Measurements from ENCODE around the gene PLXNA4. TPM values are rescaled to one million over a fixed set of nuclear protein-coding genes. Genes with fewer than 3 reads are reported as not detected.

Gene PLXNA4
- total and polyA plus RNA-seq, 2 donors (not counting 1 experiment from before 2014, with no cell fraction given): not detected

DNA sequence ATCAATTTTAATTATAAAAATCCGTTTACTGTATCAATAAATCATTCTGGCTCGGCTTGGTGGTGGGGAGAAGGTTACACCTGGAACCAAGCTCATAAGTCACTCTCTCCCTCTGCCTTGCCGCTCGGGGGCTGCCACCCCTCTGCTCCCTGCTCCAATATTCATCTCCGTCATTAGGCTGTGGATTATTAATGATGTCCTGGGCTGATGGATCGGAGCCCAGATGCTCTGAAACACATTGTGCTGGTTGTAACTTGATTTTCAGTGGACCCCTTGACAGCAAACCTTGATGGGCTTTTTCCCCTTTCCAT is 314.2 kb downstream of the PLXNA4 start:
- no peak overlapping the region for H3K4me2 ChIP-seq (replicated peaks; ENCODE audit: low read depth, low read length, poor library complexity, severe bottlenecking)
- H3K4me3 Mint-ChIP-seq: no peak overlapping the region
- H4K20me1 ChIP-seq (ENCODE audit: control insufficient read depth, insufficient read depth, low read length, poor library complexity, severe bottlenecking): no peaks in the 10 kb centered on the region
- H3K9me3 ChIP-seq (ENCODE audit: control extremely low read depth in 1 of 3, control insufficient read depth in 2 of 3, insufficient read depth in 1 of 3, low read length in 2 of 3): peaks cover 0 to 3% (median 0%) of the 10 kb centered on the region in 3 donors
- H3K27me3 Mint-ChIP-seq: peaks cover 11% of the 10 kb centered on the region
- no peak for TF ChIP-seq EZH2 (IDR thresholded peaks at IDR 0.05; ENCODE audit: borderline replicate concordance, insufficient read depth, low read depth, low read length, poor library complexity, severe bottlenecking)
- H3K79me2 ChIP-seq (ENCODE audit: control insufficient read depth, insufficient read depth, low read length): no peaks in the 10 kb centered on the region
- no peak for DNase-seq
- CTCF ChIA-PET: interaction anchor here (1.2 kb wide), 1 partner anchor 9 kb away, joined by 3 read pairs; no protein-coding TSS in a partner anchor
- H3K4me1 ChIP-seq (ENCODE audit: control insufficient read depth in 2 of 2, insufficient read depth in 2 of 2, low read length in 2 of 2): no peaks in the 10 kb centered on the region
- no peak overlapping the region for H3K4me3 ChIP-seq (ENCODE audit: control extremely low read depth in 1 of 5, extremely low read depth in 1 of 5, insufficient read depth in 1 of 5, low read depth in 2 of 5, low read length in 4 of 5)
- no peak overlapping the region for H3K27ac ChIP-seq (ENCODE audit: low read length in 2 of 2)
- H3K36me3 ChIP-seq (replicated peaks in 1 of 2; ENCODE audit: control extremely low read depth in 1 of 2, control insufficient read depth in 1 of 2, extremely low read depth in 1 of 2, insufficient read depth in 2 of 2, low read length in 1 of 2): no peaks in the 10 kb centered on the region
- no CpG with 5 or more reads among the region's 6 CpGs for WGBS (ENCODE audit: insufficient coverage)
- H2AFZ ChIP-seq (ENCODE audit: insufficient read depth, low read depth, low read length, poor library complexity, severe bottlenecking): no peak overlapping the region
- POLR2A ChIA-PET: no interaction called here
- H3K4me1 Mint-ChIP-seq: no peaks in the 10 kb centered on the region
- peaks cover 3% of the 10 kb centered on the region for H3K9me3 Mint-ChIP-seq (ENCODE audit: insufficient read depth)
- H3K27me3 ChIP-seq (replicated peaks in 1 of 4; ENCODE audit: control extremely low read depth in 1 of 4, control insufficient read depth in 3 of 4, insufficient read depth in 4 of 4, low read length in 3 of 4): no peaks in the 10 kb centered on the region
- intact Hi-C loops (cut with micrococcal nuclease): no loop called here
- H3K9ac ChIP-seq (ENCODE audit: low read length): no peak overlapping the region
- no peak for ATAC-seq (ENCODE audit: low read depth)
- H3K27ac Mint-ChIP-seq: no peak overlapping the region

DNA sequence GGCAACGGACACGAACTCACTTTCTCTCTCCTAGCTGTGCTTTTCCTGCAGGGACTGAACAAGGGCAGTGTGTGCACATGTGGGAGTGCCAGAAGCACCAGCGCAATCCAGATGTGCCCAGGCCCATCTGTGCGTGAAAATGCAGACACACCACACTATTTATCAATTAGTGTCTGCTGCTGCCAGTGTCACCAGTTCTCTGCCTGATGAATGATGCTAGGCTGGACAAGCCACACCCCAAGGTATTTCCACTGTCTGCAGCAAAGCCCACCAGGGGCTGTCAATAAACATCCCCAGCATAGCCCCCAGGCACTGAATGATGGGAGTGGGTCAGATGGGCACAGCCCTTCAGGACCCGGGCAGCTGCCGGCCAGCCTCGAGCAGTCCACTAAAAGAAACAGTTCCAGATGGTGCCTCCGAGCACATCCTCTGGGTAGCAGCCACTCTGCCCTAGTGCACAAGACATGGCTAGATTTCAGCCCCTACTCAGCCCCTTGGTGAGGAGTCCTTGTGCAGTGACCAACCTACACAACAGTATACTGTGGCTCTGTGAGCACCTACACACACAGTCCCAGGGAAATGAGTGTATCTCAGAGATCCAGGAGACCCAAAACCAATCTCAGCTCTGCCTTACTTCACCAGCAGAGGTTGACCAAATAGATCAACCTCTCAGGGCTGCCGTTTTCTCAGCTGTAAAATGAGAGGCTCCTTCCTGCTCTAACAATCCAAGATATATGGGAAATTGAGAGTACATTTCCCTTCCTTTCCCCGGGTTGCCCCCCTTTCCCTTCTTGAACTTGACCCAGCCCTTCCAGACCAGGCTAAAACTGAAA is 314.7 kb downstream of the PLXNA4 start:
- Histone ChIP-seq H3K36me3 (replicated peaks in 1 of 2; ENCODE audit: control extremely low read depth in 1 of 2, control insufficient read depth in 1 of 2, extremely low read depth in 1 of 2, insufficient read depth in 2 of 2, low read length in 1 of 2) (no peaks in the 10 kb centered on the region), H3K9ac (ENCODE audit: low read length) (no peak overlapping the region), H3K27me3 (replicated peaks in 1 of 4; ENCODE audit: control extremely low read depth in 1 of 4, control insufficient read depth in 3 of 4, insufficient read depth in 4 of 4, low read length in 3 of 4) (no peaks in the 10 kb centered on the region), H3K79me2 (ENCODE audit: control insufficient read depth, insufficient read depth, low read length) (no peaks in the 10 kb centered on the region), H2AFZ (ENCODE audit: insufficient read depth, low read depth, low read length, poor library complexity, severe bottlenecking) (no peak overlapping the region), H3K27ac (ENCODE audit: low read length in 2 of 2) (no peak overlapping the region), H3K4me2 (replicated peaks; ENCODE audit: low read depth, low read length, poor library complexity, severe bottlenecking) (no peak overlapping the region), H3K9me3 (ENCODE audit: control extremely low read depth in 1 of 3, control insufficient read depth in 2 of 3, insufficient read depth in 1 of 3, low read length in 2 of 3) (peaks cover 0 to 3% (median 0%) of the 10 kb centered on the region in 3 donors), H4K20me1 (ENCODE audit: control insufficient read depth, insufficient read depth, low read length, poor library complexity, severe bottlenecking) (no peaks in the 10 kb centered on the region), H3K4me1 (ENCODE audit: control insufficient read depth in 2 of 2, insufficient read depth in 2 of 2, low read length in 2 of 2) (no peaks in the 10 kb centered on the region), H3K4me3 (ENCODE audit: control extremely low read depth in 1 of 5, extremely low read depth in 1 of 5, insufficient read depth in 1 of 5, low read depth in 2 of 5, low read length in 4 of 5) (no peak overlapping the region)
- Mint-ChIP-seq H3K4me3 (no peak overlapping the region), H3K27me3 (peaks cover 11% of the 10 kb centered on the region), H3K4me1 (no peaks in the 10 kb centered on the region), H3K27ac (no peak overlapping the region), H3K9me3 (ENCODE audit: insufficient read depth) (peaks cover 3% of the 10 kb centered on the region)
- no peak for DNase-seq
- ATAC-seq (ENCODE audit: low read depth): no peak
- TF ChIP-seq EZH2 (IDR thresholded peaks at IDR 0.05; ENCODE audit: borderline replicate concordance, insufficient read depth, low read depth, low read length, poor library complexity, severe bottlenecking): no peak
- TF ChIP-seq CTCF (IDR thresholded peaks at IDR 0.05): no peak
- ChIA-PET POLR2A (no interaction called here), CTCF (no interaction called here)
- intact Hi-C loops (cut with micrococcal nuclease): no loop called here
- 80% methylated on average over 8 of the region's 10 CpGs for WGBS (ENCODE audit: insufficient coverage)

All from B cell (primary cell).